Mesothelial cell of epicardium (in vitro differentiated cells): Measurements from ENCODE around the gene ACTR3C. TPM values are rescaled to one million over a fixed set of nuclear protein-coding genes. Genes with fewer than 3 reads are reported as not detected.
"Not testable (repeated sequence)": the region's sequence is repeated elsewhere in the genome, so short reads cannot be mapped to it uniquely, and the experiment has no call there.

Experiments
- DNase-seq, 2 experiments: peaks; one replicate each; pipeline ENCODE4 v3.0.0; 2021; ENCODE audit warnings: low spot score in 2 of 2; ENCODE audit not compliant: unreplicated experiment in 2 of 2
- H3K27ac Mint-ChIP-seq: 2 replicates; pipeline ENCODE4 v1.8.0; 2021; ENCODE audit warnings: mixed read lengths
- H3K27me3 Mint-ChIP-seq: 2 replicates; pipeline ENCODE4 v1.8.0; 2021; ENCODE audit warnings: low read depth, mixed read lengths
- H3K36me3 Mint-ChIP-seq: 2 replicates; pipeline ENCODE4 v1.8.0; 2021; ENCODE audit warnings: mixed read lengths
- H3K4me1 Mint-ChIP-seq: 2 replicates; pipeline ENCODE4 v1.8.0; 2021; ENCODE audit warnings: mixed read lengths
- H3K4me3 Mint-ChIP-seq: 2 replicates; pipeline ENCODE4 v1.8.0; 2021; ENCODE audit warnings: mild to moderate bottlenecking, moderate library complexity, mixed read lengths
- H3K9me3 Mint-ChIP-seq: 2 replicates; pipeline ENCODE4 v1.8.0; 2021; ENCODE audit warnings: mixed read lengths
- CTCF ChIP-seq: fragments of 200-600 bp; sonication (generic); IDR thresholded peaks from one replicate; pipeline ENCODE4 v1.5.0; 2021; ENCODE audit warnings: antibody characterized with exemption; ENCODE audit not compliant: unreplicated experiment
- total RNA-seq: library from RNA; stranded (reverse); gene quantifications from 3 replicates; pipeline ENCODE4 v1.2.1, GENCODE V29; 2021

ACTR3C gene
- total RNA-seq, 1 donor from 2014 or later: 0.40 TPM

GRCh38 chr7:150285849-150286754 lies 37.2 kb downstream of the ACTR3C start:
- H3K36me3 Mint-ChIP-seq, H3K9me3 Mint-ChIP-seq, H3K4me3 Mint-ChIP-seq, H3K27ac Mint-ChIP-seq, H3K27me3 Mint-ChIP-seq, H3K4me1 Mint-ChIP-seq: not testable (repeated sequence)
- DNase-seq: peak in 1 of 2 experiments; percentile 43
- TF ChIP-seq CTCF: peak; percentile 39

- peaks cover 14% of the 10 kb centered on the region for H3K27me3 Mint-ChIP-seq
- not testable (repeated sequence) for H3K9me3 Mint-ChIP-seq, H3K4me3 Mint-ChIP-seq, DNase-seq, H3K27ac Mint-ChIP-seq, H3K4me1 Mint-ChIP-seq, H3K36me3 Mint-ChIP-seq
Measured at GRCh38 chr7:150283608-150284007, 39.7 kb downstream of the ACTR3C start.

- H3K36me3 Mint-ChIP-seq, H3K4me3 Mint-ChIP-seq, DNase-seq, H3K9me3 Mint-ChIP-seq, H3K4me1 Mint-ChIP-seq, H3K27ac Mint-ChIP-seq: not testable (repeated sequence)
- peaks cover 19% of the 10 kb centered on the region for H3K27me3 Mint-ChIP-seq
Measured at GRCh38 chr7:150283111-150283510, 40.2 kb downstream of the ACTR3C start.

GRCh38 chr7:150281681-150282403 lies 41.5 kb downstream of the ACTR3C start:
- H3K27me3 Mint-ChIP-seq: peaks cover 28% of the 10 kb centered on the region
- H3K36me3 Mint-ChIP-seq, DNase-seq, H3K27ac Mint-ChIP-seq, H3K9me3 Mint-ChIP-seq, H3K4me3 Mint-ChIP-seq, H3K4me1 Mint-ChIP-seq: not testable (repeated sequence)

GRCh38 chr7:150278383-150278782 lies 45.0 kb downstream of the ACTR3C start:
- not testable (repeated sequence) for H3K36me3 Mint-ChIP-seq, H3K4me1 Mint-ChIP-seq, H3K9me3 Mint-ChIP-seq, DNase-seq, H3K4me3 Mint-ChIP-seq, H3K27ac Mint-ChIP-seq
- peaks cover 36% of the 10 kb centered on the region for H3K27me3 Mint-ChIP-seq

- not testable (repeated sequence) for H3K4me3 Mint-ChIP-seq, H3K9me3 Mint-ChIP-seq, H3K4me1 Mint-ChIP-seq, H3K36me3 Mint-ChIP-seq, H3K27ac Mint-ChIP-seq
- H3K27me3 Mint-ChIP-seq: peaks cover 36% of the 10 kb centered on the region
- DNase-seq: peak in 1 of 2 experiments; percentile 49
- TF ChIP-seq CTCF: peak; percentile 65
Measured at GRCh38 chr7:150276132-150276695, 47.1 kb downstream of the ACTR3C start.

GRCh38 chr7:150271898-150272297 lies 51.4 kb downstream of the ACTR3C start:
- not testable (repeated sequence) for DNase-seq, H3K27ac Mint-ChIP-seq, H3K4me1 Mint-ChIP-seq, H3K36me3 Mint-ChIP-seq, H3K9me3 Mint-ChIP-seq, H3K4me3 Mint-ChIP-seq
- peaks cover 22% of the 10 kb centered on the region for H3K27me3 Mint-ChIP-seq

- DNase-seq, H3K4me1 Mint-ChIP-seq, H3K36me3 Mint-ChIP-seq, H3K9me3 Mint-ChIP-seq, H3K4me3 Mint-ChIP-seq, H3K27ac Mint-ChIP-seq: not testable (repeated sequence)
- H3K27me3 Mint-ChIP-seq: peaks cover 24% of the 10 kb centered on the region
Measured at GRCh38 chr7:150270101-150270824, 53.1 kb downstream of the ACTR3C start.

- peaks cover 21% of the 10 kb centered on the region for H3K27me3 Mint-ChIP-seq
- H3K36me3 Mint-ChIP-seq, H3K27ac Mint-ChIP-seq, H3K9me3 Mint-ChIP-seq, H3K4me1 Mint-ChIP-seq, H3K4me3 Mint-ChIP-seq, DNase-seq: not testable (repeated sequence)
Measured at GRCh38 chr7:150268798-150269197, 54.5 kb downstream of the ACTR3C start.

GRCh38 chr7:150268287-150268686 lies 55.1 kb downstream of the ACTR3C start:
- H3K27me3 Mint-ChIP-seq: peaks cover 22% of the 10 kb centered on the region
- H3K9me3 Mint-ChIP-seq, H3K4me3 Mint-ChIP-seq, DNase-seq, H3K4me1 Mint-ChIP-seq, H3K27ac Mint-ChIP-seq, H3K36me3 Mint-ChIP-seq: not testable (repeated sequence)

GRCh38 chr7:150266953-150267665 lies 56.2 kb downstream of the ACTR3C start:
- not testable (repeated sequence) for H3K36me3 Mint-ChIP-seq, H3K4me3 Mint-ChIP-seq, H3K9me3 Mint-ChIP-seq, H3K27ac Mint-ChIP-seq, DNase-seq, H3K4me1 Mint-ChIP-seq
- peaks cover 24% of the 10 kb centered on the region for H3K27me3 Mint-ChIP-seq
